GM12892 (cell line): ENCODE data around the gene THOC5.

Experiments used
- POLR2A ChIP-seq: IDR thresholded peaks from 2 replicates; pipeline ENCODE4 v1.6.1; 2011; ENCODE audit warnings: low read depth, low read length, control low read depth
- TAF1 ChIP-seq: IDR thresholded peaks from 2 replicates; pipeline ENCODE4 v1.6.1; 2011; ENCODE audit warnings: low read depth, mild to moderate bottlenecking, control low read depth, low read length, borderline replicate concordance

GRCh38 chr22:29578462-29579200 is 25.1 kb upstream of the THOC5 start:
- TF ChIP-seq TAF1 = no peak
- TF ChIP-seq POLR2A = no peak
